Right hindlimb (tissue), 1 donor: Measurements from ENCODE around the gene UTP15.

Experiments used
- DNase-seq: peaks from one replicate; pipeline ENCODE4 v3.0.0-alpha.2; 2018

Gene UTP15

GRCh38 chr5:73565969-73566547 is 515 bp downstream of the UTP15 start:
- DNase-seq, result no peak

DNA sequence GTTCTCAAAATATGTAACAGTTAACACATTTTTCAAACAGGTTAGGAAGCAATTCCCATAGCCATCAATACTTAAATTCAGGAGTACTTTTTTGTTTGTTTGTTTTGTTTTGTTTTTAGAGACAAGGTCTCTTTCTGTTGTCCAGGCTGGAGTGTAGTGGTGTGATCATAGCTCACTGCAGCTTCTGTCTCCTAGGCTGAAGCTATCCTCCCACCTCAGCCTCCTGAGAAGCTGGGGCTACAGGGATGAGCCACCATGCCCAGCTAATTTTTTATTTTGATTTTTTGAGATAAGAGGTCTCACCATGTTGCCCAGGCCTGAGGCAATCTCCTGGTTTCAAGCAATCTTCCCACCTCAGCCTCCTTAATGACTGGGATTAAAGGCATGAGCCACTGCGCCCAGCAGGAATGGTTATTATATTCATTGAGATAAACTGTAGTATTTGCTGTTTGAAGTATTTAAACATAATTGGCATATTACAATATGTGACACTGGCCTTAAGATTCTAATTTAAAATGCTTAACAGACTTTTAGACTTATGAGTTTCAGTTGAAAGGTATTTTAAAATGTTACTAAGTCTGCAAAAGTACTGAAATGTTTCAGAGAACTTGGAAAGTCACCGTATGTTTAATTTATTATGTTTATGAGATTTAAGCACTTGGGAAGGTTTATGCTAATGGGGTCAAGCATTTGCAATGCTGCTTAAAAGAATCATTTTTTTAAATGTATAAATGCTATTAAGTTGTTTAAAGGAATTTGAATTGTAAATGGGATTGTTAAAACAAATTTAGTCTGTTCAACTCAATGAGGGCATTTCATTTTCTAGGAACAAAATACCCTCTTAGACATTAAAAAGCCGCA is 17.0 kb downstream of the UTP15 start:
- DNase-seq, result no peak

DNA sequence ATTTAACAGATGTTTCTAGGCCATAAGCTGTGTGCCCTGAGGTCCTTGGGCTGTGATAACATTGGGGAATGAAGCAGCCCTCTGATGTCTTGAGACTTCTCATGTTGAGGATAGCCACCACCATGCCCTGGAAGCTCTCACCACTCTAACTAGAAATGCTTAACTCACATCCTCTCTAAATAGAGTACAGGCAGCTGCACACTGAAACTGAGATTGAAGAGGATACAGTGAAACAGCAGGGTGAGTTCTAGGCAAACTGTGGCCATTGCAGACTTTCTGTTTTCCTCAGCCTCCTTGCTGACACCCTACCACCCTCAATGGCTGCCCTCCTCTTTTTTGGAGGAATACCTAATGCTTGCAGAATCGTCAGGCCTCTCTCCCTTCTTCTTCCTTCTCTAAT is 22.4 kb downstream of the UTP15 start:
- DNase-seq, result no peak

DNA sequence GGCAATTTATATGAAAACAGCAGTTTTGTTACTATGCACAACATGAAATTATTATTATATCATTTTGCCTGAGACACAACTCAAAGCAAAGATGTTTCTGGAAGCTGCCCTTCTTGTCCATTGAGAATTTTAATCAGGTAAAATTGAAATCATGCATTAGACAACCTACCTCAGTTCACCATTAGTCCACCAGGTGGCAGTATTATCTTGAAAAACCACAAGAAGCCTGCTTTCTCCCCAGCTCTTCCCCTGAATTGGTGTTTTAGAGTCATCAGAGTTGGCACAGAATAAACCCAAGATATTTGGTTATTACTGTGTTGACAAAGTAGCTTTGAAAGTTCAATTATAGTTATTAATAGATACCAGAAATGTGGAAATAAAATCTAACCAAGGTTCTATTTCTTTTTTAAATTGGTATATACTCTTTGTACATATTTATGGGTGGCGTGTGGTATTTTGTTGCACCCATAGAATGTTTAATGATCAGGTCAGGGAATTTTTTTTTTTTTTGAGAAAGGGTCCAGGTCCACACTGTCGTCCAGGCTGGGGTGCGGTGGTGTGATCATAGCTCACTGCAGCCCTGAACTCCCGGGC is 25.7 kb downstream of the UTP15 start:
- peak; percentile 27 for DNase-seq

DNA sequence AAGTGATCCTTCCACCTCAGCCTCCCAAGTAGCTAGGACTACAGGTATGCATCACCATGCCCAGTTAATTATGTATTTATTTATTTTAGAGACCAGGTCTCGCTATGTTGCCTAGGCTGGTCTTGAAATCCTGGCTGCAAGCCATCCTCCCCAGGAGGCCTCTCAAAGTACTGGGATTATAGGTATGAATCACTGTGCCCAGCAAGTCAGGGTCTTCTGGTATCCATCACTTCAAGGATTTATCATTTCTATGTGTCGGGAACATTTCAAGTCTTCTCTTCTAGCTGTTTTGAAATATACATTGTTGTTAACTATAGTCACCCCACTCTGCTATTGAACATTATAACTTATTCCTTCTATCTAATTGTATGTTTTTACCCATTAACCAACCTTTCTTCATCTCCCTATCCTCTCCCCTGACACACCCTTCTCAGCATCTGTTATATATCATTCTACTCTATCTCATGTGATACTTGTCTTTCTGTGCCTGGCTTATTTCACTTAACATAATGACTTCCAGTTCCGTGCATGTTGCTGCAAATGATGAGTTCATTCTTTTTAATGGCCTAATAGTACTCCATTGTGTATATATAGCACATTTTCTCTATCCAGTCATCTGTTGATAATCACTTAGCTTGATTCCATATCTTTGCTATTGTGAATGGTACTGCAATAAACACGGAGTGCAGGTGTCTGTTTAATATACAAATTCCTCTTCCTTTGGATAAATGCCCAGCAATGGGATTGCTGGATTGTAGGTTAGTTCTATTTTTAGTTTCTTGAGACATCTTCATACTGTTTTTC is 26.4 kb downstream of the UTP15 start:
- no peak for DNase-seq

DNA sequence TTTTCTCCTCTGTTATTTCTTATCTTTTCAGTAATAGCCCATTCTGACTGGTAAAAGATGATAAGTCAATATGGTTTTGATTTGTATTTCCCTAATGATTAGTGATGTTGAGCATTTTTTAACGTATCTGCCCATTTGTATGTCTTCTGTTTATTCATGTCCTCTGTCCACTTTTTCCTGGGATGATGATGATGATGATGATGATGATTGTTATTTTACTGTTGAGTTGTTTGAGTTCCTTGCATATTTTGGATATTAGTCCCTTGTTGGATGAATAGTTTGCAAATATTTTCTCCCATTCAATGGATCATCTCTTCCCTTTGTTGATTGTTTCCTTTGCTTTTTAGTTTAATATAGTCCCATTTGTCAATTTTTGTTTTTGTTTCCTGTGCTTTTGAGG is 27.0 kb downstream of the UTP15 start:
- no peak for DNase-seq

GRCh38 chr5:73596705-73597328 is 31.3 kb downstream of the UTP15 start:
- no peak for DNase-seq

- no peak for DNase-seq
These were observed 33.8 kb downstream of the UTP15 start for GRCh38 chr5:73599380-73599779.

- no peak for DNase-seq
These were observed 38.5 kb downstream of the UTP15 start for GRCh38 chr5:73603998-73604397.

- no peak for DNase-seq
These were observed 39.9 kb downstream of the UTP15 start for GRCh38 chr5:73605223-73606087.

GRCh38 chr5:73606206-73606753 is 40.7 kb downstream of the UTP15 start:
- DNase-seq, result no peak

DNA sequence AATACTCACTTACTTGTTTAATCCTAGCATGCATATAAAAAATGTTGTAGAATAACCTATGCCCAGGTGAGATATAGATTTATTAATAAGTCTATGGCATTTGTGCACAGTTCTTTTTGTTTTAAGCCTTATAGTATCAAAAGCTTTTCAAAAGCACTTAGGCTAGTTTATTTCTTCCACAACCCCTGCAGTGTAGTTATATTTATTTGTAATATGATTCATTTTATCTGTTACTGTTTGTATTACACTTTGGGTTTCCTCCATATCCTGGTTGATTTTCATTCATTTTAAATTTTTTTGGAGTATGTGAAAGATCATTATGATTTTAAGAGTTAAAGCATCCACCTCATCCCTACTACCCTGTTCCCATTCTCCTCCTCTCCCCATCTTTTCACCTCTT is 41.7 kb downstream of the UTP15 start:
- DNase-seq, result no peak

- no peak for DNase-seq
These were observed 47.3 kb downstream of the UTP15 start for GRCh38 chr5:73612799-73613198.

DNA sequence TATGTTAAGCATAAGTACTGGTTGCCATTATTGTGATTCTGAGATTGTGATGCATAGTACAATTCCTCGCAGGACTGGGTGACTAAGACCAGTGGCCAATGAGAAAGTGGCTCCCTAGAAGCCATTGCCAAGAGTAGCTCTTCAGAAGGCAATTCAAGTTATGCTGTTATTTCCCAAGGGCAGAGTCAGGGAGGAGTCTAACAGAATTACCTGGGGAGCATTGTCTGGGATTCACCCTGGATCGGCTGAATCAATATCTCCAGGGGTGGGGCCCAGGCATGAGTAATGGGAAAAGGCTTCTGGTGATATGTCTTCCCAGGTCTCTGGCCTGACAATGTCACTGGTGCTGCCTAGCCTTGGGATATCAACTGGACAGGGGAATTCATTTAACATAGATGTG is 49.5 kb downstream of the UTP15 start:
- DNase-seq, result no peak

GRCh38 chr5:73615947-73616346 is 50.4 kb downstream of the UTP15 start:
- no peak for DNase-seq

DNA sequence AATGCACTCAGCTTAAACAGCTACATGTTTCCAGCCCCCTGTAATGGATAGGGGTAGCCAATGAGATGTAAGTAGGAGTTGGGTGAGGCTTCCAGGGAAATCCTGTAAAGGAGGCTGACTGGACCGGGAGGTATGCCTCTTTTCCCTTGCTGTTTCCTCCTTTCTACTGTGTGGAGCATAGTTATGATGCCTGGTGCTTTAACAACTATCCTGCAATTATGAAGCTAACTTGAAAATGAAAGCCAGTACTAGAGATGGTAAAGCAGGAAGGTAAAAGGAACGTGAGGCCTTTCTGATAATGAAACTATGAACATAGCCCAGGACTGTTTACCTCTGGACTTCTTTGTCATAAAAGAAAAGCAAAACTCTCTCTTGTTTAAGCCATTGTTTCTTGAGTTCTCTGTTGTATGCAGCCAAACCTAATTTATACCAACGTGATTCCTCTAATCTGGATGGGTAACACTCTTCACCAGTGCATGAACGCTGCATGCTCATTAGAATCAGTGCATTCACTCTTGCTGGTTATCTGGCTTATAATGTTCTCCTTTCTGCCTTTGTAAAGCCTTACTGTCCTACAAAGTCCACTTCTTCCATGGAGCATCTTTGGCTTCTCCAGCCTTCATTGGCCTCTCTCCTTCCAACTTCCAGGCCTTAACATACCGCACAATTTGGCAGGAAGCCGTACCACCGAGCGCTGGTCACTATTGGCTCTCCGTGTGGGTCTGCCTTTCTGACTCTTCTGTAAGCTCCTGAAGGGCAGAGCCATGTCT is 52.2 kb downstream of the UTP15 start:
- no peak for DNase-seq

DNA sequence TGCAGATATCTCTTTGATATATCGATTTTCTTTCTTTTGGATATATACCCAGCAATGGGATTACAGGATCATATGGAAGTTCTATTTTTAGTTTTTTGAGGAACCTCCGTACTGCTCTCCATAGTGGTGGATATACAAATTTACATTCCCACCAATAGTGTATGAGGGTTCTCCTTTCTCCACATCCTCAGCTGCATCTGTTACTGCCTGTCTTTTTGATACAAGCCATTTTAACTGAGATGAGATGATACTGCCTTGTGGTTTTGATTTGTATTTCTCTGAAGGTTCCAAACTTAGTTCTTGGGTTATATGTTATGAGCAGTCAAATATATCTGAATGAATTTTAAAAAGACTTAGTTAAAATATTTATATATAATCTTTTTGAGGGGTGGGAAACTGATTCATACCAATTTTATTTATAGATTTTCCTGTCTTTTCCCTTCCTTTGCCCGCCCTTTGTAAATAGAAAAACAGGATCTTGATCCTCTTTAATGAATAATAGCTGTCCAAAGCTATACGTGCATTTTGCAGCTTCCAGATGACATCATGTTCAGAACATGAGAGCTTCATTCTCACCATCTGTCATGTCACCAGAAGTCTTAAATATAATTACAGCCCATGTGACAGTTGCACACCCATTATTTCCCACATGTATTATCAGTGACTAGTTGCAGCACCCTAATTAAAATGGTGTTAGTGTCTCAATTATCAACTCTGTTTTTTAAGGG is 54.2 kb downstream of the UTP15 start:
- no peak for DNase-seq

DNA sequence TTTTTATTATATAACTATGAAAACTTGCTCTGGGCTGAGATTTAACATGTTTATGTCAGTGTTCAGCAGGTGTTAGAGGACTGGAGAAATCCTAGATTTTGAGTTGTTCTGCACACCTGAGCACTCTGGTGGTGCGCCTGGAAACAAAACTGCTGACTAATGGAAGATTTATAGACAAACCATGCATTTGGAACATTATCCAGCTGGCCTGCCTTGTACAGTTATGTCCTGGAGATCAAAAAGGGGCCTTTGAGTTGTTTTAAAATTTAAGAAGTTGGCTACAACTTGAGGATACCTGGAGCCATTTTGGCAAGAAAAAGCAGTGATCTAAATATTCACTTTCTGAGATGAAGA is 54.8 kb downstream of the UTP15 start:
- DNase-seq, result no peak

GRCh38 chr5:73623060-73623459 is 57.5 kb downstream of the UTP15 start:
- DNase-seq, result no peak

DNA sequence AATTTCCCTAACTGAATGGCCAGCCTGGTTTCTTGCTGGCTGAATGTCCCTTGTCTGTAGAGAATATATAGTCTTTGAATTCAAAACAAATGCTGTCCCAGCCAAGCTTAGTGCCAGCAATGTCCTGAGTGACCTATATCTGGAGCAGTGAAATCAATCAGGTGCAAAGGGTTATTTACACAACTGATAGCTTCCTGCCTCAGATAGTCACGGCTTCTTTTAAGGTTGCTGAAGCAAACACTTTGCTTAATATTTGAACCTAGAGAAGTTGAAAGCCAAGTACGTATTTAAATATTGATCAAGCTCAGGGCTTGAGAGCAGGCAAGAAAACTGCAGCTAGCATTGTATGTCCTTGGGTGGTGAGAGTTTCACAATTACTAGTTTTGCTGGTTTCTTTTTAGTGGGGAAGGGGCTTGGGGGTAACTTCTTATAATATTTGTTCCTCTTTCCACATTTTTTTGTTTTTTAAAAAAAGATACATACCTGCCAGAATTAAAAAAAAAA is 58.4 kb downstream of the UTP15 start:
- no peak for DNase-seq
